Large intestine (tissue), 3 donors: Measurements from ENCODE around the gene CHRDL2. TPM values are rescaled to one million over a fixed set of nuclear protein-coding genes. Genes with fewer than 3 reads are reported as not detected.
A peak's percentile ranks its signal among the peaks of the same experiment; 100 is the strongest.

ENCODE experiments used
- DNase-seq, 2 donors: peaks; one replicate each; pipeline versions ENCODE4 v3.0.0 to v3.0.0-alpha.2; 2013
- H3K27ac ChIP-seq: one replicate; pipeline ENCODE4 v1.5.1; 2013; ENCODE audit warnings: low read length
- H3K27me3 ChIP-seq: 2 replicates; pipeline ENCODE4 v1.6.1; 2013; ENCODE audit warnings: low read length; ENCODE audit not compliant: control insufficient read depth, insufficient read depth
- H3K36me3 ChIP-seq: 2 replicates; pipeline ENCODE4 v1.6.1; 2013; ENCODE audit warnings: low read length; ENCODE audit not compliant: control insufficient read depth, insufficient read depth
- H3K4me1 ChIP-seq: one replicate; pipeline ENCODE4 v1.6.1; 2013; ENCODE audit warnings: low read length; ENCODE audit not compliant: control insufficient read depth, insufficient read depth
- H3K4me3 ChIP-seq: one replicate; pipeline ENCODE4 v1.5.1; 2013; ENCODE audit warnings: low read length
- H3K9me3 ChIP-seq: one replicate; pipeline ENCODE4 v1.6.1; 2013; ENCODE audit warnings: mild to moderate bottlenecking, low read depth, low read length, moderate library complexity; ENCODE audit not compliant: control insufficient read depth
- WGBS: methylation state at CpG from one replicate; pipeline ENCODE4 v1.1.5; 2013; ENCODE audit warnings: low lambda C conversion rate; ENCODE audit not compliant: insufficient coverage; 5-methylcytosine and 5-hydroxymethylcytosine counted together
- polyA plus RNA-seq: library from polyadenylated mRNA; unstranded; fragments of 120-200 nt; gene quantifications from one replicate; pipeline ENCODE4 v1.2.1, GENCODE V29; 2013

CHRDL2 gene
- polyA plus RNA-seq, 1 donor: 2.4 TPM

GRCh38 chr11:74748211-74749126 lies 17.2 kb upstream of the CHRDL2 start, which contains the start of gene RNF169:
TSS of gene RNF169 (plus strand) at chr11:74748849. CDS start at chr11:74748881, 32 bp downstream.
- Histone ChIP-seq H3K4me1 (peaks cover 11% of the 10 kb centered on the region), H3K27me3 (no peaks in the 10 kb centered on the region), H3K36me3 (no peaks in the 10 kb centered on the region), H3K9me3 (no peaks in the 10 kb centered on the region), H3K4me3 (peak within 1 kb of the TSS; percentile 65), H3K27ac (peak within 1 kb of the TSS; percentile 79)
- no CpG with 5 or more reads among the region's 47 CpGs for WGBS
- peak; percentile 95 to 97 for DNase-seq

- H3K27me3 ChIP-seq: no peaks in the 10 kb centered on the region
- no peak overlapping the region for H3K4me3 ChIP-seq
- no peaks in the 10 kb centered on the region for H3K36me3 ChIP-seq
- H3K27ac ChIP-seq: no peak overlapping the region
- H3K4me1 ChIP-seq: peaks cover 11% of the 10 kb centered on the region
- H3K9me3 ChIP-seq: no peaks in the 10 kb centered on the region
- no peak for DNase-seq
- no CpG with 5 or more reads among the region's 3 CpGs for WGBS
Observed at GRCh38 chr11:74746868-74747267, 15.6 kb upstream of the CHRDL2 start.

GRCh38 chr11:74744277-74744676 lies 13.1 kb upstream of the CHRDL2 start:
- WGBS: no CpG with 5 or more reads among the region's 4 CpGs
- H3K4me3 ChIP-seq: no peak overlapping the region

GRCh38 chr11:74743640-74744039 lies 12.4 kb upstream of the CHRDL2 start:
- Histone ChIP-seq H3K4me1 (peaks cover 7% of the 10 kb centered on the region), H3K27me3 (no peaks in the 10 kb centered on the region), H3K36me3 (no peaks in the 10 kb centered on the region), H3K27ac (no peak overlapping the region), H3K9me3 (no peaks in the 10 kb centered on the region), H3K4me3 (no peak overlapping the region)
- no peak for DNase-seq

More at GRCh38 chr11:74744277-74744676, 13.1 kb upstream of the CHRDL2 start:
- Histone ChIP-seq H3K4me1 (peaks cover 7% of the 10 kb centered on the region), H3K9me3 (no peaks in the 10 kb centered on the region), H3K27me3 (no peaks in the 10 kb centered on the region), H3K27ac (no peak overlapping the region), H3K36me3 (no peaks in the 10 kb centered on the region)
- no peak for DNase-seq

- Histone ChIP-seq H3K9me3 (no peaks in the 10 kb centered on the region), H3K27me3 (no peaks in the 10 kb centered on the region), H3K4me3 (no peak overlapping the region), H3K36me3 (no peaks in the 10 kb centered on the region), H3K27ac (no peak overlapping the region), H3K4me1 (no peaks in the 10 kb centered on the region)
- DNase-seq: no peak
- WGBS: no CpG with 5 or more reads among the region's 4 CpGs
Observed at GRCh38 chr11:74742070-74742469, 10.8 kb upstream of the CHRDL2 start.

GRCh38 chr11:74739546-74740270 lies 8.5 kb upstream of the CHRDL2 start:
- Histone ChIP-seq H3K9me3 (no peaks in the 10 kb centered on the region), H3K4me1 (no peaks in the 10 kb centered on the region), H3K27me3 (no peaks in the 10 kb centered on the region), H3K4me3 (no peak overlapping the region), H3K27ac (no peak overlapping the region), H3K36me3 (no peaks in the 10 kb centered on the region)
- DNase-seq: peak; percentile 48 to 55
- no CpG with 5 or more reads among the region's 8 CpGs for WGBS

GRCh38 chr11:74736031-74736430 lies 4.8 kb upstream of the CHRDL2 start:
- H3K27ac ChIP-seq: no peak overlapping the region
- no peaks in the 10 kb centered on the region for H3K4me1 ChIP-seq
- DNase-seq: no peak
- no peaks in the 10 kb centered on the region for H3K36me3 ChIP-seq
- no CpG with 5 or more reads among the region's 2 CpGs for WGBS
- peaks cover 16% of the 10 kb centered on the region for H3K27me3 ChIP-seq
- peaks cover 4% of the 10 kb centered on the region for H3K9me3 ChIP-seq
- H3K4me3 ChIP-seq: no peak overlapping the region

- Histone ChIP-seq H3K4me3 (no peak overlapping the region), H3K9me3 (peaks cover 4% of the 10 kb centered on the region), H3K4me1 (no peaks in the 10 kb centered on the region), H3K36me3 (no peaks in the 10 kb centered on the region), H3K27ac (no peak overlapping the region), H3K27me3 (peaks cover 22% of the 10 kb centered on the region)
- DNase-seq: no peak
- no CpG with 5 or more reads among the region's 6 CpGs for WGBS
Observed at GRCh38 chr11:74735365-74735928, 4.2 kb upstream of the CHRDL2 start.

DNA sequence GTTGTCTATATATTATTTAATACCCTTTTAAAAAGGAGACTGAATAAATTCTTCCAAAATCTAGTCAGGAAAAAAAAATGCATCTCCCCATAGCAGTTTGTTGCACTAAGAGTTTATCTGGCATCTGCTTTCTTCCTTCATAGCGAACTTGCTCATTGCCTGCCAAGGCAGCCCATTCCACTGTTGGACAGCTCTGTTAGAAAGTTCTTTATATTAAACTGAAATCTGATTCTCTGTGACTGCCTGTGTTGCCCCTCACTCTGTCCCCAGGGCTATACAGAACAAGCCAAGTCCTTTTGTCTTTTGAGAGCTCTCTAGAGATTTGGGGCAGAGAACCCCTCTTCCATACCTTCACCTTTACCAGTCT lies 3.3 kb upstream of the CHRDL2 start:
- Histone ChIP-seq H3K27me3 (peaks cover 31% of the 10 kb centered on the region), H3K4me3 (no peak overlapping the region), H3K27ac (no peak overlapping the region), H3K9me3 (peaks cover 4% of the 10 kb centered on the region), H3K36me3 (no peaks in the 10 kb centered on the region), H3K4me1 (no peaks in the 10 kb centered on the region)
- WGBS: no CpG with 5 or more reads among the region's 1 CpG
- DNase-seq: no peak

DNA sequence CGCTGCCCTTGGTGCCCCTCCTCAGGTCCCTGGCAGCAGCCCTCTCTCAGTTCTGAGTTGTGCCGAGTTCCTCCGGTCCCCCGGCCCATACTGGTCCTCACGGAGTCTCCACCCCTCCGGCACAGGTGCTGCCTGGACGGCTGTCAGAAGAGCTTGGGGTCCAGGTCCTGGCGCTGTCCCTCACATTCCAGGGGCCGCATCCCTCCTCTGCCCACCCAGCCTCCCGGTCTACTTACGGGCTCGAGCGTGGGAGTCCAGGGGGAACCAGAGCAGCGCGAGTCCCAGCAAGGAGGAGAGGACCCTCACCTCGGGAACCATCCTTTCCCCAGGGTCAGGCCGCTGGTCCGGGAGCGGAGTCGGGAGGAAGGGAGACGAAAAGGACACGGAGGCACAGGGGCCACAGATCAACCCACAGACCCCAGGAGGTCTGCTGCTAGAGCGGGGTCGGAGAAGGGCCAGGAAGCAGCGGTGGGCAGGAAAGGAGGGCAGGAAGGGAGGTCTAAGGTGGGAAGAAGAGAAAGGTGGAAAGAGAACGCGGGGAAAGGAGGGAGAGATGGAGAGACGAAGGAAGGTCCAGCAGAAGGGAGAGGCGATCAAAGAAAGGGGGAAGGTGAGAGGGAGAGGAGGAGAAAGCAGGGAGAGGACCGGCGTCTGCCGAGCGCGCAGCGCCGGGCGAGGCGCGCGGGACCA lies 510 bp downstream of the CHRDL2 start:
- Histone ChIP-seq H3K27me3 (peaks cover 35% of the 10 kb centered on the region), H3K4me1 (no peaks in the 10 kb centered on the region), H3K27ac (no peak overlapping the region)

More for the DNA sequence above, 510 bp downstream of the CHRDL2 start:
- DNase-seq: no peak
- Histone ChIP-seq H3K4me3 (no peak overlapping the region), H3K9me3 (peaks cover 4% of the 10 kb centered on the region), H3K36me3 (no peaks in the 10 kb centered on the region)
- WGBS: 0% methylated on average over 2 of the region's 40 CpGs
